ENCODE results near the gene APBA2. TPM values are rescaled to one million over a fixed set of nuclear protein-coding genes. Genes with fewer than 3 reads are reported as not detected.

APBA2 gene
- polyA plus RNA-seq, 1 donor: 12.6 TPM

GRCh38 chr15:28896951-28897350, 11.2 kb downstream of the APBA2 start:
- no peak for DNase-seq

GRCh38 chr15:28897861-28898585, 12.2 kb downstream of the APBA2 start:
- DNase-seq: no peak

- DNase-seq: no peak
Observed at GRCh38 chr15:28899061-28899738, 13.4 kb downstream of the APBA2 start.

- no peak for DNase-seq
Observed at GRCh38 chr15:28900041-28900891, 14.5 kb downstream of the APBA2 start.

GRCh38 chr15:28900892-28901586, 15.3 kb downstream of the APBA2 start:
- DNase-seq: no peak

GRCh38 chr15:28901587-28901980, 15.8 kb downstream of the APBA2 start:
- DNase-seq: no peak

GRCh38 chr15:28901987-28902745, 16.4 kb downstream of the APBA2 start:
- no peak for DNase-seq

GRCh38 chr15:28902856-28903255, 17.1 kb downstream of the APBA2 start:
- no peak for DNase-seq

- no peak for DNase-seq
Observed at GRCh38 chr15:28903555-28903954, 17.8 kb downstream of the APBA2 start.

GRCh38 chr15:28904003-28904402, 18.2 kb downstream of the APBA2 start:
- DNase-seq: no peak

- no peak for DNase-seq
Observed at GRCh38 chr15:28904541-28905315, 19.0 kb downstream of the APBA2 start.

- no peak for DNase-seq
Observed at GRCh38 chr15:28907338-28907960, 21.7 kb downstream of the APBA2 start.

GRCh38 chr15:28909958-28910500, 24.3 kb downstream of the APBA2 start:
- DNase-seq: no peak

GRCh38 chr15:28911310-28911931, 25.6 kb downstream of the APBA2 start:
- DNase-seq: no peak

GRCh38 chr15:28912422-28912821, 26.6 kb downstream of the APBA2 start:
- DNase-seq: no peak

GRCh38 chr15:28913171-28913765, 27.5 kb downstream of the APBA2 start:
- DNase-seq: no peak

GRCh38 chr15:28914046-28914445, 28.3 kb downstream of the APBA2 start:
- DNase-seq: no peak

- DNase-seq: no peak
Observed at GRCh38 chr15:28914483-28915023, 28.8 kb downstream of the APBA2 start.

Measured in left kidney (tissue), 2 donors.